Amniotic epithelial cell (primary cell): ENCODE results near the gene DAB2IP.
"Not testable (repeated sequence)": the region's sequence is repeated elsewhere in the genome, so short reads cannot be mapped to it uniquely, and the experiment has no call there.

Experiments
- DNase-seq: peaks from one replicate; pipeline ENCODE4 v3.0.0-alpha.2; 2010; ENCODE audit warnings: low read depth

DAB2IP gene

DNA sequence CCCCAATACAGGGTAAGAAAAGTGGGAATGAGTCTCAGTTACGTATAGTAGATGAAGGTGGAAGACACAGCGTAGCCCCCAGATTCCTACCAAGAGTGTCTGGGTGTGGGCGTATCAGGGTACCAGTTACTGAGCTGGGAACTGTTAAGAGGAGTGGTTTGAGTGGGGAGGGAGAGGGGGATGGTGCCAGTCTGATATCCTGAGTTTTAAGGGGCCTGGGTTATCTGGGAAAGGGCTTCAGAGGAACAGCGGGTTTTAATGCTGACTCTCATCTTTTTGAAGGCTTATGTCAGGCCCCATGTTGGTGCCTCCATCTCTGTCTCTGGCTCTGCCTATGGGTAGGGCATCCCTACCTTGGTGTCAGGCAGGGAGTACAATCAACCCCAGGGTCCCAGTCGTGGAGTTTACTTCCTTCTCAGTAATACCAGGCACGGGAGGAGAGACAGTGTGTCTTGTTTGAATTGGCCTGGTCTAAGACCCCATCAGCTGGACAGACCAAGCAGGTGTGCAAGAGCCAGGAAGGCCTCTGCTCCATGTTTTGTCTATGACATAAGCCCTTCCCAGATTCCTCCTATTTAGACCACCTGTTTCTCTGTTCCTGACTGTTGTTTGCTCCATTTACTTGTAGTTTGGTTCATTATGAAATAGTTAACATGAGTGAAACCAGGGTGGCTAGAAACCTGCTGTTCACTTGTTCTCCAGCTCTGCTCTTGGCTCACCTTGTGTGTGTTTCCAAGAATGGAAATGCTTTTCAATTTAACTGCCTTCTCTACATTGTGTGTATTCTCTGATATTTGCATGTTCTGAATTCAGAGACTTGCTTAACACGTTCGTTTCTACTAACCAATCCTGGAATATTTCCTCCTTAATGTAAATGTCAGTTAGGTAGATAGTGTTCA lies 125.6 kb downstream of the DAB2IP start:
- no peak for DNase-seq

DNA sequence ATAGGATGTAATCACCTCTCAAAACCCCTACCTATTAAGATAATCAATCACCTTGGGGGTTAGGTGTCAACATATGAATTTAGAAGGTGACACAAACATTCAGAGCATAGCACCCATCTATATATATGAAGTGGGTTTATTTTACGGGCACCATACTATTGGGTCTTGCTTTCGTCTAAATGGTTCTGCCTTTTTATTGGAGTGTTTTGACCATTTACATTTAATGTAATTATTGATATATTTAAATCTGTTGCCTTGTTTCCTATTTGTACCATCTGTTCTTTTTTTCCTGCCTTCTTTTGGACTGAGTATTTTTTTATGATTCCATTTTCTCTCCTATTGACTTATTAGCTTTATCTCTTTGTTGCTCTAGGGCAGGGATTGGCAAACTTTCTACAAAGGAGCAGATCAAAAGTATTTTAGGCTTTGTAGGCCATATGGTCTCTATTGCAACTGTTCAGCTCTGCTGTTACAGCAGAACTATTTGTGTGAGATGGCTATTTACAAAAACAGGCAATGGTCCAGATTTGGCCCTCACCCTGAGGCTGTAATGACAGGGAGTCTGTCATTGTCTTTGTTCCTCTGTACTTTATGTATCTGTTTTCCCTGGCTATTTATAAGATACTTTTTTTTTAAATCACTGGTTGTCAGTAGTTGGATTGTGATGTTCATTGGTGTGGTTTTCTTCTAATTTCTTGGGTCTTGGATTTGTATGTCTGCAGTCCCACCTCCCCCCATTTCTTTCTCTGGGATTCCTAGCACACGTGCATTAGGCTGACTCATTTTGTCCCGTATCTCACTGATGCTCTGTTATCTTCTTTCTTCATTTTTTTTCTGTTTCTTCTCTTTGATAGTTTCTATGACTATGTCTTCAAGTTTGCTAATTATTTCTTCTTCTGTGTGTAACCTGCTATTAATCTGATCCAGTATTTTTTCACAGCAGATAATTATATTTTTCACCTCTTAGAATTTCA lies 127.1 kb downstream of the DAB2IP start:
- DNase-seq = peak; percentile 40

DNA sequence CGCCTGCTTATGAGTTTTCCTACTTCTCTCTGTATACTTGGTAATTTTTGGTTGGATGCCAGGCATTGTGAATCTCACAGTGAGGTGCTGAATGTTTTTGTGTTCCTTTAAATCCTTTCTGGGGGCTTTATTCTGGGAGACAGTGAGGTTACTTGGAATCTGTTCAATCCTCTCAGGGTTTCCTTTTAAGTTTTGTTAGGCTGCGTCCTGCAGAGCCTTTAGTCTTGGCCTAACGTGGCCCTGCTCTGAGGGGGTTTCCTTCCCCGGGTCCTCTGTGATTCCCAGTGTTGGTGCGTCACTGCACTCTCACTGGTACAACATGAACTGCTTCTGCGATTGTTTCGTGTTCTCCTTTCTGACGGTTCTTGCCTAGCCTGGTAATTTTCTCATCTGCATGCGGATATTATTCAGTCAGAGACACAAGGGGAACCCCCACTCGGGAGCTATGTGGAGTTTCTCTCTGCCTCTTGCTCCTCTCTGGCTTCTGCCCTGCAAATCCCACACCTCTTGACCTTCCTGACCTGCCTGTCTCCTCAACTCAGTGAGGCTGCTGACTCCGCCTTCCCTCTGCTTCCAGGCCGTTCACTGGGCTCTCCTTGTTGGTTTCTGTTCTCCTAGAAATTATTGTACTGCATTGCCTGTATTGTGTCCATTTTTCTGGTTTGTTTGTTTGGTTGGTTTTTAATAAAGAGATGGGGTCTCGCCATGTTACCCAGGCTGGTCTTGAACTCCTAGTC lies 128.1 kb downstream of the DAB2IP start:
- DNase-seq = peak; percentile 5

DNA sequence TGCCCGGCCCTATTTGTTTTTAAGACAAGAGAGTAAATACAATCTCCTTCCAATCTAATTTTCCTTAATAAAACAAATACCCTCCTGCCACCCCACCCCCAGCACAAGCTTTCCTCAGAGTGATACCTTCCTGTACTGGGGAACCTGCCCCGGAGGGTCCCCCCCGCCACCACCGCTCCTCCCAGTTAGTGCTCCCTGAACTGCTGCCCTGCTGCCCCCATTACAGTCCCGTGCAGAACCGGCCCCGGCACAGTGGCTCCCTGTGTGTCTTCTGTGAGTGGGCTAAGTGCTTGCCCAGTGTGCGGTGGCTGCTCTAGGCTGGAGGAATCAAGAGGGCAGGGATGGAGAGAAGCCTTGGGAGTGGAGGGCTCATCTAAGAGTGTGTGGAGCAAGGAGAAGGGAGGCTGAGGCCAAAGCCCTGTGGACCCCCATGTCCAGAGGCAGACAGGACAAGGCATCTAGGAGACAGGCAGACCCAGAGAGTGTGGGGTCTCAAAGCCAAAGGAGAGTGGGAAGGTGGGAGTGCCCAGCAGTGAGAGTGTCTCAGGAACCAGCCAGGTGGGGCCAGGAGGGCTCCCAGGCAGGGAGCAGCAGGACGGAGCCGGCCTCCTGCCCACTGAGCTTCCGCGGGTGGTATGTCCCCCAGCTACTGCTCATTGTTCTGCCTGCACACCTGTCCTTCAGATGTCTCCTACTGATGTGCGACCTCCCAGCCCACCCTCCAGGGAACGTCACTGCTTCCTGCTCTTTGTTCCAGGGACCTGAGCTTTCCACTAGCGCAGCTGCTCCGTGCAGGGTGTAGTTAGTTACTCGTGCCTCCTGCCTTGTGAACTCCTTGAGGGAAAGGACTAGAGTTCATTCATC lies 129.0 kb downstream of the DAB2IP start:
- no peak for DNase-seq

DNA sequence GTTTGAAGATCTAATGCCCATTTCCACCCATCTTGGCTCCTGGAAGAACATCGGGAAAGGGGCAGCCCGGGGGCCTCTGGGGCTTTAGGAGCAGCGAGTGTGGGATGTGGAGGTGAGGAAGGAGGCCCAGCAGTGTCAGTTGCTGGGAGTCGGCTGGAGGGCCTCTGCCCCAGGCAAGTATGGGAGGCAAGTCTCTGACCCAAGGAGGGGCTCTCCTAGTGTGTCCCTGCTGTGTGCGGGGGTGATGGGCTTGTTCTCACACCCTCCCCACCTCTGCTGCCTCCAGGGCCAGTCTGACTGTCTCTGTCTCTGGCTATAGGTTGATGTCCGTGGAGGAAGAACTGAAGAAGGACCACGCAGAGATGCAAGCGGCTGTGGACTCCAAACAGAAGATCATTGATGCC lies 129.7 kb downstream of the DAB2IP start:
- DNase-seq = no peak

DNA sequence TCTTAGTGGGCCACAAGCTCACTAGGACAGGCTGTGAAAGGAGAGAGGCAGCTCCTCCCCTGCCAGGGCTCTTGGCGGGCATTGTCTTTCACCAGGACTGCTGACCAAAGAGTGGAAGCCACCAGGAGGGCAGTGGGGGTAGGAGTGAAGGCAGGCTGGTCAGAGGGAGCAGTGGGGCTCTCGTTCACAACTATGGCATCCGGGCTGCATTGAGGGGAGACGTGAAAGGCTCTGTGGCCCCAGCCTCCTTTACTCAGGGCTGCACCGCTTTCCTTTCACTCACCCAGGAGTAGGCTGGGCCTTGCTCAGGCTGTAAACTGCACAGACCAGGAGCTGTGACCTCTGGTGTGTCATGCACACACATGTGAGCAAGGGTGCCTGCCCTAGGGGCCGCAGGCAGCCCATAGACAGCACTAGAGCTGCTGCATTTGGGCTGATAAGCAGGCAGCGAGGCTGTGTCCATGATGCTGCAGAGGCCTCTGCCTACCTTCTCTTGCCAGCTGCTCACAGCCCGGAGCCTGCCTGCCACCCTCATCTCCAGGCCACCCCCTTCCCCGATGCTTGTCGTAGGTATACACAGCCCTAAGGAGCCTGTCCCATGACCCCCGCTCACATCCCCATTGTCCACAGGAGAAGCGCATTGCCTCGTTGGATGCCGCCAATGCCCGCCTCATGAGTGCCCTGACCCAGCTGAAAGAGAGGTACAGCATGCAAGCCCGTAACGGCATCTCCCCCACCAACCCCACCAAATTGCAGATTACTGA lies 130.4 kb downstream of the DAB2IP start:
- DNase-seq = no peak

DNA sequence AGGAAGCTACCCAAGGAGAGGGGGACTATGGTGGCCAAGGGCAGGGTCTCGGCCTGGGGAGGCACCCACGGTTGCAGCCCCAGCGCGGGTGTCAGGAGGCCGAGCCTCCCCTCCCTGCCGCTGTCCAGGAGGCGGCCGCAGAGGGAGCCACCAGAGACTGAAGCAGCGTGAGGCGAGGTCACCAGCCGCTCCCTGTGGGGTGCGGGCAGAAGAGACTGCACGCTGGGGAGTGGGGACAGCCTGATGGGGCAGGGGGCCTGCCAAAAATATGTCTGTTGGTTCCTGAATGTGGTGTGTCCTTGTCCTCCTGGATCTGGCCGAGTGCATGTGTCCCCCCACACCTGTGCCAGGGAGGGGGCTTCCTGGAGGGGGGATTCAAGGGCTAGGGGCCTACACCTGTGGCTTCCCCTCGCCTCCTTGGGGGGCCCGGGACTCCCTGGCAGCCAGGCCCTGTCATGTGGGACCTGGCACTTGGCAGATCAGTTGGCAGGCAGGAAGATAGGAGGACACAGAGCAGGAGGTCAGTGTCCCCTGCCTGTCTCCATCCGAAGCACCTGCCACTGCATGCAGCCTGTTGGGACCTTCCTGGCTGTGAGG lies 131.2 kb downstream of the DAB2IP start:
- DNase-seq = no peak

DNA sequence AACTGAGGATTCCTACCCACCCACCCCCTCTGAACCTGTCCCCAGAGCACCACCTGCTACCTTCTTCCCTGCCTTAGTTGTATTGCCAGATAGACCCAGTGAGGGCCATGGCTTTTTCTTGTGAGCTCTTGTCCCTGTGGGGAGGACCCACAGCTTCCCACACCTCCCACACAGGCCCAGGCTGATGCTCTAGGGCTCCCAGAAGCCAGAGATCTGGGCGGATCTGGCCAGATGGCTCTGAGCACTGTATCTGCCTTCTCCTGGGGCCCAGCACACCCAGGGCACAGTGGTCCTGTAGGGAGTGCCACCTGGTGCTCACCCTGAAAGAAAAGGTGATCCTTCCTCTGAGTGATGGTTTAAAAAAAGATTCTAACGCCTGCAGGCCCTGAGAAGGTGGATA lies 131.7 kb downstream of the DAB2IP start:
- DNase-seq = no peak

DNA sequence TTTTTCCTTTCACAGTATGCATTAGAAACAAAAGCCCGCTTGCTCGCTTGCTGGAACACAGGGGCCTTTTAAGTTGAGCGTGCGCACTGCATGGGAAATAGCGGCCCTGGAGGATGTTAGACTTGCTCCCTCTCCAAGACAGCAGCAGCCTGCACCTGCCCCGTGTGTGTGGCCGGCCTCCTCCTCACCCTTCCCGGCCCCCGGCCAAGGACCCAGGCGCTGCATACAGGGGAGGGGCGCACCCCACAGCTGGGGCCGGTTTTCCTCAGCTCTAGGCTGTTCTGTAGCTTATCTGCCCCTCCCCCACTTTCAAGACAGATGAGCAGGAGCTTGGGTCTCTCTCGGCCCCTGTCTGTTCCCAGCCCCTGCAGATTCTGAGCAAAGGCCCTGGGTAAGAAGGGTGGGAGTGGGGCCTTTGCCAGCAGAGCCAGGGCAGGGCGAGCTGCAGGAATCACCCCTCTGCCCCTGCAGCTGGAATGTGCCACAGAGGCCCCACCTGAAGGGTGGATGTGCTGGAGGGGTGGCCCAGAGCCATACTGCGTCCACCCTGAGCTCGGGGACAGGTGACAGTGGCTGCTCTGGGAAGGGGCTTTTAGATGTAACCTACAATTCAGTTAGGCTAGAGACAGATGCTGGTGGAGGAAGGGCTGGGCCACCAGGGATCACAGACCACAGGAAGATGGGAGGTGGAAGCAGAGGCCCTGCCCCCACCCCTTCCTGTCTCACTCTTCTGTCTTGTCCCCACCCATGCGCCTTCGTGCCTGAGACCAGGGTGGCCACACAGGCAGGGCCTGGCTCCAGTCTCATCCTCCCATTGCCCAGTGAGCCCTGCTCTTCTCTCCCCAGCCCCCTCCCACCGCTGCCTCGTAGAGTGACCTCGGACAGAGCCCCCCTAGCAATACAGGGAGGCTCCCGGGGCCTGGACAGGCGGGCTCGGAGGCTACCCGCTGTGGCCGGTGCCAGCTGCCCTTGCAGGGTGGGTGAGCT lies 132.4 kb downstream of the DAB2IP start:
- no peak for DNase-seq

DNA sequence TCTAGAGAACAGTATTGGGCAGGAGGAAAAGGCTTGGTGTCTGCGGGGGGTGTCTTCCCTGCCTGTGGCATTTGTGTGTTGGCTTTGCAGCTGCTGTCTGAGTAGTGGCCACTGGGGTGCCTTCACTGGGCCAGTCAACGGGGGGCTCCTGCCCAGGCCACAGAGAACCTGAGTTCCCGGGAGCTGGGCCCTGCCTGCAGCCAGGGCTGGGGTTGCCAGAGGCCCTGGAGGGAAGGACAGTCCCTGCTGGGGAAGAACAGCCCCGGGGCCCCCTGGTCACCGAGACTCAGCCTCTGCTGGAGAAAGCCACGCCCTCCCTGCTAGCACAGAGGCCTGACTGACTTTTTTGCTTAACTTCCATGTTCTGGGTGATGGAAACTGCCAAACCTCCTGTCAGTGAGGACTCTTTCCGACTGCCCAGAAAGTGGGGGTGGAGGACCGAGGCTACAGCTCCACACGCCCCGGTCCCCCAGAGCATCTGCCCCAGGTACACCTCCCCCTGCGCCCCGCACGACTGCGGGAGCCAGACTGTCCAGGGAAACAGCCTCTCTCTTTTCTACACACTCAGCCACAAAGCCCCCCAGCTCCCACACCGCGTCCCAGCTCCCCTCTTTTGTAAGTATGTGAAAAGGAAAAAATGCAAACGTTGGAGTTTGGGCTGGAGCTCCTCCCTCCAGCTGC lies 133.4 kb downstream of the DAB2IP start:
- DNase-seq = no peak

DNA sequence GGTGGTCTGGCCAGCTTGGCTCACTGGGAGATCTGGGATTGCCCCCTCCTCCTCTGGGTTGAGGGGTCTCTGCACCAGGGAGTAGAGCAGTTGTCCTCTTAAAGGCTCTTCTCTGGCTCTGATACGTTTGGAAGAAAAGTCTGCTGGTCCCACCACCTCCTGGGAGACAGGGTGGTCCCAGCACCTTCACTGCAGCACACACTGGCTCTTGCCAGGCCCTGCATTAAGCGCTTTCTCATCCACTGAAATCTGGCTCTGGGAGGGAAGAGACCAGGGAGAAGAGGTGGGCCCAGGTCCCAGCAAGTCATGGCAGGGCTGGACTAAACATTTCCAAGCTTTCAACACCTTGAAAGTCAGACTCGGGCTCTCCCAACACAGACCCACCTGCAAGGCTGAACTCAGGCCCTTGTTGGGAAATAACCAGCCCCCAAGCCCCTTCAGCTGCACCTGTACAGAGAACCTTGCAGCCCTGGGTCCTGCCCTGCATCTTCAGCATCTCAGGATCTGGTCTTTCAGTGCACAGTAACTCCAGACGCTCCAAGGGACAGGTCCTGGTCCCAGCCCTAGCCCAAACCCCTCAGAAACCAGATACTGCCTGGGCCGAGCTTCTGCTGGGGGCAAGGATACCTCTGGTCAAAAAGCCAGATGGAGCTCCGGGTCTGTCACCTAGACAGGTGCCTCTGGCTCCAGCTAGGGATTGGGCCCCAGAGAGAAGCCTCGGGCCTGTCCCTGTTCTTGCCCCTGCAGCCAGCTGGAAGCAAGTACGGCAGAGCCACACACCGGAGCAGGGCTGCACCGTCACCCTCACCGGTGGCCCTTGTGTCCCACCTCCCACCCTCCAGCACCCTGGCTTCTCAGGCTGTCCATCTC lies 134.5 kb downstream of the DAB2IP start:
- DNase-seq = no peak

DNA sequence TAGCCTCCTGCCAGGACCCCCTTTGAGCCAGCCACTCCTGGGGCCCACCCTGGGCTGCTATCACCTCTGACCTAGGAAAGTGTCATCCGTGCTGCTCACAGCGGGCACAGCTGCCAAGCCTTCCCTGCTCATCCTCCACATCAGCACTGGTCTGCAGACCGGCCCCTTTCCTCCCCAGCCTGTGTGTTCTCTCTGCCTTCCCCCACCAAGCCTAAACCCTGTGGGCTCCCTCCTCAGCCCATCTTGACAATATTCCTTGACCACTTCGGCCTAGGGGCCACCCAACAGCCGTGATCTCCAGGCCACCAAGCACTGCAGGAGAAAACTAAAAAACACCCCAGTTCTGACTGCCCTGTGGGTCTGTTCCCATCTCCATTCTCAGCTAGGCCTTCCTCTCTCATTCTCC lies 135.1 kb downstream of the DAB2IP start:
- DNase-seq = no peak

DNA sequence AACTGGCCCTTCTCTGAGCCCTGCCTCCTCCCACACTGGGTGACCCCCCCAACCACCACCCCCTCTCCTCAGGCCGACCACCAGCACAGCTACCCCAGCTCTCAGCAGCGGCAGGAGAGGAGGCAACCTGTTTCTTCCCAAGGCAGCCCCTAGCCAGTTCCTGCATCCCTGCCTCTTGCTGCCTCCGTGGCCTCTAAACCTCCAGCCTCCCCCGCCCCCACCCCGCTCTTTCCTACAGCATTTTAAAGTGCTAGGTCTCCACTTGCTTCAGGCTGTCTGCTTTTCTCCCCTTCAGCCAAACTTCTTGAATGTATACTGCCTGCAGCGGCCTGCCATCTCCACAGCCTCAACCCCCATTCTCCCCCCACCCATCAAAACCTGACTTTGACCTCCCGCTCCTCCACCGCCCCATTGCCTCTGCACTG lies 135.6 kb downstream of the DAB2IP start:
- no peak for DNase-seq

DNA sequence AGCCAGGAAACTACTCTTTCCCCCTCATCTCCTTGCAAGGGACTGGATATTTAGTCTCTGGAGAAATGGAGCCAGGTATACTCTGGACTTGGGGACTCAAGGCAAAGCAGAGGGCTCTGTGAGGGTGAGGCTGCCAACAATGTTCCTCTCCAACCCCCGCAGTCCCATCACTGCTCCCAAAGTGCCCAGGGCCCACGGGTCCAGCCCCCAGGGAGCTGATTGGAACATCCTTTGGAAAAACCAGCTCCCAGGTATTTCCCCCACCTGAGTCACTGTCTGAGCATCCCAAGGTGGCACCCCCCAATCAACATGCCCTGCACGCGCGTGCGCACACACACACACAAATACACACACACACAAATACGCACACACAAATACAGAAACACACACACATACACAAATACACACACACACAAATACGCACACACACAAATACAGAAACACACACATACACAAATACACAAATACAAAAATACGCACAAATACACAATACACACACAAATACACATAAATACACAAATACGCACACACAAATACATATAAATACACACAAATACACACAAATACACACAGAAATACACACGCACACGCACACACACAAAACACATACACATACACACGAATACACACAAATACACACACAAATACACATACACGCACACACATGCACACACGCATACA lies 137.4 kb downstream of the DAB2IP start:
- no peak for DNase-seq

DNA sequence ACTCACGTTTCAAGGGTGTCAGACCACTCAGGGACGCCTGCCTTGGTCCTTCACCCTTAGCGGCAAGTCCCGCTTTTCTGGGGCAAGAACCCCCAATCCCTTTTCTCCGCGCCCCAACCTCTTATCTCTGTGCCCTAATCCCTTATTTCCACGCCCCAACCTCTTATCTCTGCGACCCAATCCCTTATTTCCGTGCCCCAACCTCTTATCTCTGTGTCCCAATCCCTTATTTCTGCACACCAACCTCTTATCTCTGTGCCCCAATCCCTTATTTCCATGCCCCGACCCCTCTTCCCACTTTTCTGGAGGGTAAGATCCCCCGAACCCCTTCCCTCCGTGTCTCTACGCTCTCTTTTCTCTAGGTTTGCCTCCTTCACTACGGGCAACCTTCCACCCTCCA lies 139.4 kb downstream of the DAB2IP start:
- no peak for DNase-seq

DNA sequence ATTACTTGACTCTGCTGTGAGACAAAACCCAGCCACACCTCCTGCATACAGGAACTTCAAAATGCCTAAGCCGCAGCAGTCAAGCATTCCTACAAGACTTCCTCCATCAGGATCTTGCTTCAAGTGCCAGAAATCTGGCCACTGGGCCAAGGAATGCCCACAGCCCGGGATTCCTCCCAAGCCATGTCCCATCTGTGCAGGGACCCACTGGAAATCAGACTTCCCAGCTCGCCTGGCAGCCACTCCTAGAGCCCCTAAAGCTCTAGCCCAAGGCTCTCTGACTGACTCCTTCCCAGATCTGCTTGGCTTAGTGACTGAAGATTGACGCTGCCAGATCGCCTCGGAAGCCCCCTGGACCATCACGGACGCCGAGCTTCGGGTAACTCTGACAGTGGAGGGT lies 141.0 kb downstream of the DAB2IP start:
- not testable (repeated sequence) for DNase-seq

DNA sequence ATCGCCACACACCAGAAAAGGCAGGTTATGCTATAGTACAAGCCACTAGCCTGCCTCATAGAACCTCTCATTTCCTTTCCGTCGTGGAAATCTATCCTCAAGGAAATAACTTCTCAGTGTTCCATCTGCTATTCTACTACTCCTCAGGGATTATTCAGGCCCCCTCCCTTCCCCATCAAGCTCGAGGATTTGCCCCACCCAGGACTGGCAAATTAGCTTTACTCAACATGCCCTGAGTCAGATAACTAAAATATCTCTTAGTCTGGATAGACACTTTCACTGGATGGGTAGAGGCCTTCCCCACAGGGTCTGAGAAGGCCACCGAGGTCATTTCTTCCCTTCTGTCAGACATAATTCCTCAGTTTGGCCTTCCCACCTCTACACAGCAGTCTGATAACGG lies 142.9 kb downstream of the DAB2IP start:
- DNase-seq = not testable (repeated sequence)
